ENCODE results near the gene MAGI1.

DNA sequence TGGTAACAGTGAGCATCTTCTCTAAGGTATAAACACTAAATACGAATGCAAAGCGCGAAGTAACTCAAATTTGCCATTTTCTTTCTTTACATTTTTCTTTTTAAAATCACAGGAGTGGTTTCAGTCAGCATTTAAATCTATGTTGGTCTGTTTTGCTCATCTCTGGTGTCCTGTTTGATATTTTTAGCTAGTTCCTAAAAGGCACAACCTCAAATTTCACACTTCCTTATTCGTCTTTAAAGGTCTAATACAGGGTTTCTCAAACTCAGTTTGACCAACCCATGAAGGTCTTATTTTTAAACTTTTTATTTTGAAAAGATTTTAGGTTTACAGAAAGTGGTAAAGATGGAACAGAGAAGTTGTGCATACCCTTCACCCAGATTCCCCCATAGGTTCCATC lies 201.1 kb downstream of the MAGI1 start:
- TF ChIP-seq, protein P1, sequence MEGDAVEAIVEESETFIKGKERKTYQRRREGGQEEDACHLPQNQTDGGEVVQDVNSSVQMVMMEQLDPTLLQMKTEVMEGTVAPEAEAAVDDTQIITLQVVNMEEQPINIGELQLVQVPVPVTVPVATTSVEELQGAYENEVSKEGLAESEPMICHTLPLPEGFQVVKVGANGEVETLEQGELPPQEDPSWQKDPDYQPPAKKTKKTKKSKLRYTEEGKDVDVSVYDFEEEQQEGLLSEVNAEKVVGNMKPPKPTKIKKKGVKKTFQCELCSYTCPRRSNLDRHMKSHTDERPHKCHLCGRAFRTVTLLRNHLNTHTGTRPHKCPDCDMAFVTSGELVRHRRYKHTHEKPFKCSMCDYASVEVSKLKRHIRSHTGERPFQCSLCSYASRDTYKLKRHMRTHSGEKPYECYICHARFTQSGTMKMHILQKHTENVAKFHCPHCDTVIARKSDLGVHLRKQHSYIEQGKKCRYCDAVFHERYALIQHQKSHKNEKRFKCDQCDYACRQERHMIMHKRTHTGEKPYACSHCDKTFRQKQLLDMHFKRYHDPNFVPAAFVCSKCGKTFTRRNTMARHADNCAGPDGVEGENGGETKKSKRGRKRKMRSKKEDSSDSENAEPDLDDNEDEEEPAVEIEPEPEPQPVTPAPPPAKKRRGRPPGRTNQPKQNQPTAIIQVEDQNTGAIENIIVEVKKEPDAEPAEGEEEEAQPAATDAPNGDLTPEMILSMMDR (conservative IDR thresholded peaks at IDR 0.05; ENCODE audit: low read length) = no peak
- no peak for TF ChIP-seq EZH2phosphoT487 (IDR thresholded peaks at IDR 0.05; ENCODE audit: borderline replicate concordance)

Measured in Loucy (cell line).